Measurements from ENCODE around the gene RFC4.
"Not testable (repeated sequence)": the region's sequence is repeated elsewhere in the genome, so short reads cannot be mapped to it uniquely, and the experiment has no call there.

DNA sequence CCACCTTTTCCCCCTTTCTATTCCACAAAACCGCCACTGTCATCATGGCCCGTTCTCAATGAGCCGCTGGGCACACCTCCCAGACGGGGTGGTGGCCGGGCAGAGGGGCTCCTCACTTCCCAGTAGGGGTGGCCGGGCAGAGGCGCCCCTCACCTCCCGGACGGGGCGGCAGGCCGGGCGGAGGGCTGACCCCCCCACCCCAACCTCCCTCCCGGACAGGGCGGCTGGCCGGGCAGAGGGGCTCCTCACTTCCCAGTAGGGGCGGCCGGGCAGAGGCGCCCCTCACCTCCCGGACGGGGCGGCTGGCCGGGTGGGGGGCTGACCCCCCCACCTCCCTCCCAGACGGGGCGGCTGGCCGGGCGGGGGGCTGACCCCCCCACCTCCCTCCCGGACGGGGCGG, 5.0 kb upstream of the RFC4 start:
- TF ChIP-seq, protein P1, sequence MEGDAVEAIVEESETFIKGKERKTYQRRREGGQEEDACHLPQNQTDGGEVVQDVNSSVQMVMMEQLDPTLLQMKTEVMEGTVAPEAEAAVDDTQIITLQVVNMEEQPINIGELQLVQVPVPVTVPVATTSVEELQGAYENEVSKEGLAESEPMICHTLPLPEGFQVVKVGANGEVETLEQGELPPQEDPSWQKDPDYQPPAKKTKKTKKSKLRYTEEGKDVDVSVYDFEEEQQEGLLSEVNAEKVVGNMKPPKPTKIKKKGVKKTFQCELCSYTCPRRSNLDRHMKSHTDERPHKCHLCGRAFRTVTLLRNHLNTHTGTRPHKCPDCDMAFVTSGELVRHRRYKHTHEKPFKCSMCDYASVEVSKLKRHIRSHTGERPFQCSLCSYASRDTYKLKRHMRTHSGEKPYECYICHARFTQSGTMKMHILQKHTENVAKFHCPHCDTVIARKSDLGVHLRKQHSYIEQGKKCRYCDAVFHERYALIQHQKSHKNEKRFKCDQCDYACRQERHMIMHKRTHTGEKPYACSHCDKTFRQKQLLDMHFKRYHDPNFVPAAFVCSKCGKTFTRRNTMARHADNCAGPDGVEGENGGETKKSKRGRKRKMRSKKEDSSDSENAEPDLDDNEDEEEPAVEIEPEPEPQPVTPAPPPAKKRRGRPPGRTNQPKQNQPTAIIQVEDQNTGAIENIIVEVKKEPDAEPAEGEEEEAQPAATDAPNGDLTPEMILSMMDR (IDR thresholded peaks at IDR 0.05; ENCODE audit: poor library complexity): not testable (repeated sequence)
- TF ChIP-seq EZH2 (IDR thresholded peaks at IDR 0.05; ENCODE audit: borderline replicate concordance); EZH2phosphoT487 (IDR thresholded peaks at IDR 0.05; ENCODE audit: low read depth, severe bottlenecking, unreplicated experiment): not testable (repeated sequence)
